ENCODE data around the gene KIF1C.

The KIF1C gene

DNA sequence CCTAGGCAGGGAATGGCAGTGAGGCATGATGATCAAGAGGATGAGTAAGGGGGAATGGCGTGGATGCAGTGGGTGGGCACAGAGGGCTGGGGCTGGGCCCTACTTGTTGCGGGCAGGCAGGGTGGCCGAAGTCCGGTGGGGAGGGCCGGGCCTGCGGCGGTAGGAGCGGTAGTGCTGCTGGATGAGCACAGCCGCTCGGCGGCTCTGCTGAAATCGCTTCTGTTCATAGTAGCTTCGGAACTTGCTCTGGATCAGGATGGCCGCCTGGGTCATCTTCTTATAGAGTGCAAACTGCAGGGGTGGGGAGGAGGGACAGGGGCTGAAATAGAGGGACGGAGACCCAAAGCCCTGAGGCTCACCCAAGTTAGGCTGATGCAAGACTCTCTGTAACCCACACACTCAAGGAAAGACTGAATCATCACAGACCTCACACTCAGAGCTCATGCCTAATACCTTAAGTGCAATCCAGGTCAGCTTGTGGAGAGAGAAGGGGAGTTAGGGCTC is 28.7 kb upstream of the KIF1C start:
- DNase-seq: no peak

DNA sequence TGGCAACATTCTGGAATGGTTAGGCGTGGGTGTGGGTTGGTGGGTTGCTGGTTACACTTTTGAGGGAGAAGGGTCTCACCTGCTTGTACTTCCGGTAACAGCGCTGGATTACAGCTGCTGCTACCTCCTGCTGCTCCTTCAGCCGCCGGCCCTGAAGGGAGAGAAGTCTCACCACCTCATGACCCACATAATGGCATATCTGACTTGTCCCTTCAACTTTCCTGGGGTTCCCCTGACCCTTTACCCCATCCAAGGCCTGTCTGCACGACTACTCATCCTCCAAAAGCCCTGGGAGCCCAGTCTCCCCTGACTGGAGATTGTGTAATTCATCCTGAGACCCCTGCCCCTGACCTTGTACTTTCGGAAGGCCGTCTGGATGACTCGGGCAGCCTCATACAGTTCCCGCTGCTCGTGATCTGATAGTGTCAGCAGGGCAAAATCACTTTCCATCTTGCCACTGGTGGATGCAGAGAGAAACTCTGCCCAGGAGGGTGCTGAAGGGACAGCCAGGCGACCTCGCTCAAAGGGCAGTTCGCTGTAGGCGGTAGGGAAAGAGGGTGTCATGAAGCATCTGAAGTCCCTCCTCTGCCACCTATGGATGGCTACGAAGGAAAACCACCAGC is 28.1 kb upstream of the KIF1C start:
- no peak for DNase-seq

DNA sequence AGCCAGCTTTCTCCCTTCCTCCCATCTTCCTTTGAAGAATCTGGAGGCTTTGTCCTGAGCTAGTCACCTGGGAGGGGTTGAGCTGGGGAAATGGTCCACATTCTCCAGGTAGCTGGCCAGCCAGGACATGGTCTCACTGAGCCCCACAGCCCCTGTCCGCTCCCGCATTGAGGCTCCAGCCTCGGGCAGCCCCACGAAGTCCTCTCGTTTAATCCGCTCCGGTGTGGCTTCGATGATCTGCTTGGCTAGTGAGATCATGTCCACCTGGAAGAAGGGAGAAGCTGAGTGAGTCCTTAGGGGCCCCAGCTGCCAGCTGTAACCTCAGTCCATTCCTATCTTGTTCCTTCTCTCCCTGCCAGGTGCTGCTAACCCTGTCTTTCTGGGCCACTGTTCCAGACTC is 27.5 kb upstream of the KIF1C start:
- DNase-seq: no peak

DNA sequence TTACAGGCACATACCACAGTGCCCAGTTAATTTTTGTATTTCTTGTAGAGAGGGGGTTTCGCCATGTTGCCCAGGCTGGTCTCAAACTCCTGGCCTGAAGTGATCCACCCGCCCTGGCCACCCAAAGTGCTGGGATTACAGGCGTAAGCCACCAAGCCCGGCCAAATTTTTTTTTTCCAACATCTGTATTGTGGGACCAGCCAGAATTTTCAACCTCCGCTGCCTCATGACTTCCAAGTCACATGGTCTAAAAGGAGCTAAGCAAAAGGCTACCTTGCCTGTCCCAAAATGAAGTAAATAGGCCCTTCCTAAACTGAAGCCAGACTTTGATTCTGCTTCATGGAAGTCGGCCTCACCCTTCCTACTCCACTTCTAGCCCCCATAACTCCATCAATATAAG is 25.9 kb upstream of the KIF1C start:
- DNase-seq: no peak

DNA sequence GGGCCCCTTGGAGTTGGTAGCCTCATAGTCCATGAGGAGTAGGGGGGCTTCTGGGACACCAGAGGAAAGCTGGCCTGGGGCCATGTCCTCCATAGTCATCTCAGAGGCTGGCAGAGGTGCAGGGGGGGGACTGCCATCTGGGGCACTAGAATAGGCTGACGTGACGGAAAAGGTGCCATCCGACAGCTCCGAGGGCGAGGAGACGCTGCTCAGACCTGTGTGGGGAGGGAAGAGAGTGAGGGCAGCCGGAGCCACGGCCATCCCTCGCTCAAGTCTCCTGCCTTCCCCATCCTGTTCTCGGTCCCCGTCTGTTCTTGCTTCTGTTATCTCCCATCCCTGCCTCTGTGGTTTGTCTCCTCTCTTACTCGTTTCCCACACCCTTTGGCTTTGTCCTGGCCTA is 25.4 kb upstream of the KIF1C start:
- no peak for DNase-seq

DNA sequence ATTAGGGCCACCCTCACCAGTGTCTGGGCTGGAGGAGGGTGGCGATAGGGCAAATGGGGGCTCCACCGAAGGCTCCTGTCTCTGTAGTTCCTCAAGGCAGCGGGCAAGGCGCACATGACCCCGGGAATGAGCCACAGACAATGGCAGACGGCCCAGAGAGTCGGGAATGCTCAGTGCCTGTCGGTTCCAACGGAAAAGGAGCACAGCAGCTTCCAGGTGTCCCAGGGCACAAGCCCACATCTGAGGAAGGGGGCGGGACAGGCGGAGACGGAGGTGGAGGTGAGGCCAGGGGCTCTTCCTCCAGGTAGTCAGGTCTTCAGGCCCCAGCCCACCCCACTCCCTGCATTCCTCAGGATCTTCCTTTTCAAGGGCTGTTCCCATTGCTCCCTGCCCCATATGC is 25.0 kb upstream of the KIF1C start:
- no peak for DNase-seq

DNA sequence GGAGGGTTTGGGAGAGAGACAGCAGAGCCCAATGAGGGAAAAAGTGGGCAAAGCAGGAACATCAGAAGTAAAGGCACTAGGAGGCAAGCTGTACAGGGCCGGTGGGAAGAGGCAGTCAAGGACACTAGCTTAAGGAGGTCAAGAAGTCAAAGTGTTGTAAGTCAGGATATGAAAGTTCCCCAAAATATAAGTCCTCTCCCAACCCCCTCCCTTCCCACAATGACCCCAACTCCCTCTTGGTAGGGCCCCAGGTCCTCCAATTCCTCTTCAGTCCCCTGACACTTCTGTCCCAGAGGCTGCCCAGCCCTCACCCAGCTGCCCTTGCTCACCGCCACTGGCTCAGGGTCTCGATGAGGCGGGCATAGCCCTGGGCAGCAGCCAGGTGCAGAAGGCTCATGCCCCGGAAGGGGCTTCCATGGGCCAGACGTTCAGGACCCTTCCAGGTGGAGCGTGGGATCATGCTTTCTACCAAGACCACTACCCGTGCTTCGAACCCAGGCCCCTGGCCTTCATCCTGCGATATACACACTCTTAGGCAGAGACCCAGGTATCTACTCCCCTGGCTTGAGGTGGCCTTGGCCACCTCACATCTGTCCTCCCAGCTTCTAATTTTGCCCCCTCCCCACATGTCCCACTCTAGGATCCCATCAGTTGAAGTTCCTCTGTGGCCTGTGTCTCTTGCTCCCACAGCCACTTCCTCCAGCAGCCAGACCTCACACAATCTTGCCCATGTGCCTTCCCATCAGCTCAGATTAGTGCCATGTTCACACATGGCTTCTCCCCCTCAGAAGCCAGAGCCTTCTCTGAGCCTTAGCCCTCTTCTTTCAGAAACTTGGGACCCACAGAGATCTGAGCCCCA is 24.3 kb upstream of the KIF1C start:
- no peak for DNase-seq

DNA sequence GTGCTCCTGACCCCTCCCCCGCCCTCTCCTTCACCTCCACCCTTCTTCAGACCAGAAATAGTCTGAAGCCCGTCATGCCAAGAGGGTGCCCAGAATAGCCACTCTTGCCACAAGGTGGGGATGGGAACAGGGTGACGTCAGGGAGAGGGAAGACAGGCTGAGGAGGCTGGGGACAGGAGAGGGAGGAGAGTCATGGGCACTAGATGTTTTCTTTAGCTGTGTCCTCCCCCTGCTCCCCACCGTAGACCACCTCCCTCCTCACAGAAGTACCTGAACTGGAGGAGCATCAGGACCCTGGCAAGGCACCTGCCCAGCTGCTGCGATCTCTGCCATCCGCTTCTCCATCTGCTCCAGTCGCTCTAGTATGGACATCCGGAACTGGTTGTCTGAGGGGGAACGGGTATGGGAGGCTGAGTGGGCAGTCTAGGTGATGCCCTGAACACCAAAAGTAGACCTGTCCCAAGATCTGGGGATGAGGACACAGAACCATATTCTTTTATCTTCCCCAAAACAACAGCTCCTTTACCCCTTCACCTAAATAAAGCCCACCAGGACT is 23.6 kb upstream of the KIF1C start:
- DNase-seq: no peak

DNA sequence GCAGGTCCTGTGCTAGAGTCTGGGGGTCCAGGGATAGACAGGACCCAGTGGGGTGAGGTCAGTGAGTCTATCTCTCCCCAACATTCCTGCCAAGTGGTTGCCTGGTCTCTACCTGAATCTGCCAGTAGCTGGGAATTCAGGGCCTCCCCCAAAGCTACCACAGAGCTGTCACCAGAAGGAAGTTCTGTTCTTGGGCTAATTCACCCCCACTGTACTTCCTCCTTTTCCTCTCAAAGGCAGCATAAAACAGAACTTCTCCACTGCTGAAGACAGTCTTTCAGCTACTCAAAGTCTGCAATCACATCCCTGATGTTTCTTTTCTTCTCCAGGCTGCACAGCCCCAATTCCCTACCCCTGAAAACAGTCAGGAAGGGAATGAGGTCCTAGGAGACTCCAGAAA is 19.0 kb upstream of the KIF1C start:
- DNase-seq: no peak

DNA sequence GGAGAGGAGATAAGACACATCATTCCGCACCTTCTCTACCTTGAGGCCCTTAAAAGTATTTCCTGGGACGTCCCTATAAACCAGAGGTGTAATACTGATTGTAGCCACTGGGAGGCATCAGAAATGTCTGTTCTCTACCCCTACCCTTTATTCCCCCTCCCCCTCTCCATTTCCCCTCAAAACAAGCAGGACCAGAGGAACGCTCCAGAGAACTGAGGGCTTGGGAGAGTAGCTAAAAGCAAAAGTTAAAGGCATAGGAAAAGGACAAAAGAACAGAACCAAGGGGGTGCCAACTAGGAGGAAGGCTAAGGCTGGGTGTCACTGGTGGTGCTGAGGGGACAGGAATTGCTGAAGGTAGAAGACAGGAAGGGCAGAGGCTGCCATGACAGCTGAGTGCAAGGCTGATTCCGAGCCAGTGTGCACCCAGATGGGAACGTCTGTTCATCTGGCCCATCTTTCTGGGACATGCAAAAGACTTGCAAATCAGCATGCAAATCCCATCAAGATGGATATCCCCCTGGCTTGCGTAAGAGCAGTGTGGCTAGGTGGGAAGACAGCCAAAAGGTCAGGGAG is 17.0 kb upstream of the KIF1C start:
- DNase-seq: peak; percentile 8 to 81 (median 42)

DNA sequence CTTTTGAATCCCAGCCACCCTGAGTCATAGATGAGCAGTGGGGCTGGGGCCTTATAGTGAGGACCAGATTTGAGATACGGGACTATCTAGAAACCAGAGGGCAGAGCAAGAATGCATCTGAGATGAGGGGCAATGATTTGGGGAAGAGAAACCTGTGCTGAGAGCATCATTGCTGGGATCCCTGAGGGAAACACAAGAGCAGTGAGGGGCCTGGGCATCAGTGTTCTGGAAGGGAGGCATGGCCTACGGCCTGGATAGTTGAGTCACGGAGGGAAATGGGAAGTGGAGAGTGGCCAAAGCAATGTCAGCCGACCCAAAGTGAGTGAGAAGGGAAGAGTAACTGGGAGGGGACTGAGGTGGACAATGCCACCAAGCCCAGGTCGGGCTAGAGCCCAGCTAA is 15.4 kb upstream of the KIF1C start:
- DNase-seq: no peak

DNA sequence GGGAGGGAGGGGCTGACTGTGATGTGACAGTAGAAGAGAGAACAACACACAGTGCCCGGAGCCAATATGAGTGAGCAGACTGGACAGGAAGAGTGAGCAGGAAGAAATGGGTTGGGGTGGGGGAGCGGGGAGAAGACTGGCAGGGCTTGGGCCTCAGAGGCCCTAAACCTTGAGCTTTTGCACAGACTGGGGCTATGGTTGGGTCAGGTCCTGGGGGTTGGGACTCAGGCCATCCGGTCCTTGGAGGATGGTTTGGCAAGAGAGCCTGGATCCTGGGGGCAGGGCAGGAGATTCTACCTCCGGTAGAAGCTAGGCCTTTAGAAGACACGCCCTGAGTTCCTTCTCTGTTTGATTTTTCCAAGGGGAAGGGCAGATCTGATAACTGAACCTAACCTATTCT is 11.3 kb upstream of the KIF1C start:
- peak in 2 of 6 experiments; percentile 17 to 32 for DNase-seq

DNA sequence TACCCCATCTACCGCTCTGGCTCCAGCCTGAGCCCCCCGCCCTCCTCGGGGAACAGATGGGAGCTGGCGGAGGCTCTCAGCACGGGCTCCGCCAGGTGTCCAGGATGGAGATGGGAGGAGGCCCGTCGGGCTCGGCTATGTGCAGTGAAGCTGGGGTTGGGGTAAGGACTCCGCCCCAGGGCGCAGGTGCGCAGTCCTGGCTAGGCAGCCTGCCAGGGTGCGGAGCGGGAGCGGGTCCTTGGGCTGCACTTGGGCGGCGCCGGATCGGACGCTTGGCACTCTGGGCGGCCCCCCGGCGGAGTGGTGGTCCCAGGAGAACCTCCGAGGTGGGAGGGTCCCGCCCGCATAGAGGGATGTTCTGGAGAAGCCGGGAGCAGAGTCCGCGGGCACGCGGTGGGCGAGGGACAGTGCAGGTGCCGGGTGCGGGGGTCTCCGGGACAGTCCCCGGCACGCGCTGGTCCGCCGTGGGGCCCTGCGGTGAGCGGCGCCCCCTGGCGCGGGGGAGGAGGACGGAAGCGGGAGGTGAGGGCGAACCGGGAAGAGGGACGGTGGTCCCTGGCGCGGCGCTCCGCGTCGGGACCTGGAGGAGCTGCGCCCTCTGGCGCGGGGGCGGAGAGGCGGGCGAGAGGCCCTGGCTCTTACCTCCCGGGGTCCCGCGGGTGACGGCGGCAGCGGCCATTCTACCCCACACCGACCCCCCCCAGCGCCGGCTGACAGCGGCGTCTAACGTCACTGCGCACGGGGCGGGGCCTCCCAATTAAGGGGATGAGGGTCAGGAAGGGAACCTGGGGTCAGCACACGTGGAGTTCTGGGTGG is 10.6 kb upstream of the KIF1C start, which contains the start of gene CAMTA2:
Gene CAMTA2 (minus strand): TSS at position 725 of the 816 bp plus-strand sequence. CDS start 1,453 bp downstream, outside the sequence.
- DNase-seq: peak; percentile 66 to 82 (median 76)

DNA sequence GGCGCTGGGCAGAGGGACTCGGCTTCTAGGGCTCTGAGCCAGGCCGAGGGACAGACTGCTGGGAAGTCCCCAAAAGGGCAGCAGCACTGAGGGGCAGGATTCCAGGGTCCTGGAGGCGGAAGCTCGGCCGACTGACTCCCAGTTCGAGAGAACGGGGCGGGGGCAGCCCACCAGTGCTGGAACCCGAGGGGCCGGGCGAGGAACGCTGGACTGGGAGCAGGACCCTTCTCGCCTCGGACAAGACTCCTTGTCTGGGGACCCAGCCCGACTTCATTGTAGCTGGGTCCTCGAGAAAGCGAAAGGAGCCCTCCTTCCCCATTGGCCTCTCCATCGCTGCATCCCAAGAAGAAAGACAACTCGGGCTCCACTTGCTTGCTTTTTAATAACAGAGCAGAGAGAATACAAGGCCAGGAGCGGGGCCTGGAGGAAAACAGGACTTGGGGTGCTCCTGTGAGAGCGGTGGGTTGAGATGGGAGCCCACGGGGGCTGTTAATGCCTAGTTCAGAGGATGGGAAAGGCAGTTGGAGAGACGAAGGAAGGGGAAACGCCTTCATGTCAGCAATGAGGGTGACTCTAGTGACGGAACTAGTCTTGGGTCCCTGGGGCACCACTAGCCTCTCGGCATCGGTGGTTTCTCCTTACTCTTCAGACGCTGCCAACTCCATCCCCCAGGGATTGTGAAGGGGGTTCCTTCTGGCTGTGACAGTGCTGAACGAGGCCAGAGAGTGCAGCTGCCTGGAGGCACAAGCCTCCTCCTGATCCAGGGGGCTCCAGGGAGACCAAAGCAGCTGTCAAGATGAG is 9.8 kb upstream of the KIF1C start:
- DNase-seq: no peak

DNA sequence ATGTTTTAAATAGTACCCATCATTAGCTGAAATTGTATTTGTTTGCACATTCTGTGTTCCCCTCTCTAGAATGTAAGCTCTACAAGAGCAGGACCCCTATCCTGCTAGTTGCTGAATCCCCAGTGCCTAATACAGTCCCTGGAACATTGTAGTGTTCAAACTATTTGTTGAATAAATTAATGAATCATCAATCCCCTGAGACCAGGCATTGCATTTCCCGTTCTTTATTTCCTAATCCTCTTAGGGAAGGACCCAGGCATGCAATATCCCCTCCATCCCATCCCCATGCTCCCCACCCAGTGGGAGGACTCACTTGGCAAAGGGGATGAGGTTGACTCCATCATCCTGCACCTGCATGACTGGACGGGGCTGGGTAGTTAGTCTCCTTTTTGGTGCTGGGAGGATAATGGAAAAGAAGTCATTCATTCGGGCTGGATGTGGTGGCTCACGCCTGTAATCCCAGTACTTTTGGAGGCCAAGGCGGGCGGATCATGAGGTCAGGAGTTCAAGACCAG is 3.6 kb upstream of the KIF1C start:
- DNase-seq: no peak

DNA sequence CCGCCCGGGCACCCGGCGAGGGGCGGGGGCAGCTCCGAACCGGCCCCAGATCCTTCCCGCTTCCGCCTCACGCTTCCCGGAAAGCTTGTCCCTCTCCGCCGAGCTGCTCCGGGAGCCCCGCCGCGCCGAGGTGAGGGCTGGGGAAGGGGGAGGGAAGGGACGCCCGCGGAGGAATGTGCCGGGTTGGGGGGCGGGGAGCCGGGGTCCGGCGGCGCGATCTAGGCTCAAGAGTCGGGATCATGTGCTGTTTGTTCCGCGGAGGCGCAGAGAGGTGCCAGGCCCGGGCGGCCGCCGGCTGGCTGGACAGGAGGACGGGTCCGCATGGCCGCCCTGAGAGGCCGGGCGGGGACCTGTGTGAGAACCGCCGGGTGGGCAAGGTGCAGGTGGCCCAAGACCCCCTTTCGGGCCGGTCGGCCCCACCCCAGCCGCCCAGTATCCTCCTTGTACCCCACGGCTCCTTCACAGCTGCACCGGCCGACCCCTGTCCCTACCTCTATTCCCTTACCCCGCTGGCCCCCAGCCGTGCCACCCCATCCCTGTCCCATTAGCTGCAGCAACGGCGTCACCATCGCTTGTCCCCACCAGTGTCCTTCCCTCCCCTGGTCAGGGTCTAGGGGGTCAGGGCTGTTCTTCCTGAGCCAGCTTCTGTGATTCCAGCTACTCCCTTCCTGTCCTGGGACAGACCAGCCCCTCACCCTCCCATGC is 429 bp downstream of the KIF1C start:
- DNase-seq: peak in 3 of 6 experiments; percentile 29 to 45 (median 39)

DNA sequence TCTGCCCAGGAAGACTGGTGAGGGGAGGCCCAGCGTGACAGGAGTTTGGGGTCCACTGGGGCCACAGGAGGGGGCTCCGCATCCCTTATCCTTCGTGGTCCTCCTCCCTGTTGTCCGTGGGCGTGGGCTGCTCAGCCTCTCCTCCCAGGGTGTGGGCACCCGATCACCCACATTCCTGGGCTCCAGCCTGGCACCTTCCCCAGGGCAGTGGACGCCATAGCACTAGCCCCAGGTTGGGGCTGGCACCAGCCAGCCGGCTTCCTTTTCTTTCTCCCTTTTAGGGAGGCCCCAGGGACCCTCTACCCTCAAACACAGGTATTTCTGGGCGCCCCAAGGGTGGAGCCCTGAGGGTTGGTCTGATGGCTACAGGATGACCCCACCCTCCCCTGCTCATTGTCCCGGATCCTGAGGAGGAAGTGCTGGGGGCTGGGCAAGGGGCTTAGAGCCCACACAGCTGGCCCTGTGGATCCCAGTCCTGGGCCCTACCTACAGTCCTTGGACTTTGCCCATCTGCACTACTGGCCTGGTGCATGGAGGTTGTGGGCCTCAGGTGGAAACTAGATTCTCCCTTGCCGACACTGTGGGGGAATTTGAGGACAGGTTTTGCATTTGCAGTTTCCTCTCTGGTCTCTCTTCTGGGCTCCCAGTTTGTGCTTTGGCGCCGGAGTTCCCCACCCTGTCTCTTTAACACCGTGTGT is 1.1 kb downstream of the KIF1C start:
- DNase-seq: peak in 1 of 6 experiments; percentile 43

DNA sequence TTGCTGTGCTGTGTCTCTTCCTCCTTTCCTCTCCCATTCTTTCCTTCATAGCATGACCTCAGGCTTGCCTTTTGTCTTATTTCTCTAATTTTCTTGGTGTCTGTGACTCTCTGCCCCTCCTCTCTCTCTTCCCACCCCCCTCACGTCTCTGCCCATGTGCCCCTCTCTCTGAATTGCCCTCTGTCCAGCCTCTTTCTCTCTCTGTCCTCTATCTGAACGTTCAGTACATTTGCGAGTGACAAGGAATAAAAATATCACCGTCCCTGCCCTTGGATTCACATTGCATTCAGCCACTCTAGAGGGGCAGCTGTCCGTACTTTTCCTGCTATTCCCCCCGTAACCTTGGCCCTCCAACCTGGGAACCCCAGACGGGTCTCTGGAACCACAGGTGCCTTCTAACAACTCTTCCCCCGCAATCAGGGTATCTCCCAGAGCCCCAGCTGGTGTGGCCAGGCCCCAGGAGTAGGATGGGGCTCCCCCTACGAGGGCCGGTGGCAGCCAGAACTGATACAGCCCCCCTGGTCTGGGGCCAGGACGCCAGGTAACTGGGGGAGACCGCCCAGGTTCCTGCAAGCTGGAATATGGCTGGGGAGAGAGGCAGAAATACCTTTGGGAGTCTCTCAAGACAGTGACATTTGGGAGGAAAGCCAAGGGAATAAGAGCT is 1.8 kb downstream of the KIF1C start:
- DNase-seq: no peak

DNA sequence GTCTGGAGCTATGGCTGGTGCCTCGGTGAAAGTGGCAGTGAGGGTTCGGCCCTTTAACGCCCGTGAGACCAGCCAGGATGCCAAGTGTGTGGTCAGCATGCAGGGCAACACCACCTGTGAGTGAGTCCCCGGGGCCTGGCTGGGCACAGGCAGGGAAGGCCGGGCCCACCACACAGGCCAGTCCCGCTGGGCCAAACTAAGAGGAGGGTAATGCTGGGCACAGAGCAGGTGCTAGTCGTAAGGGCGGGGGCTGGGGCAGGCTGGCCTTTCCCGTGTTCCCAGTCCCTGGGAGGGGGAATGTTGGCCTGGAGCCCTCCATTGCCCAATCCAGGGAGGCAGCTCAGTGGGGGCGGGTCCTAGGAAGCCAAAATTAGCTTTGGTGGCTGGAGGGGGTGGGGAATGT is 2.5 kb downstream of the KIF1C start:
- DNase-seq: no peak
